Sciatic nerve (tissue), 2 donors: ENCODE data around the gene TIMMDC1. TPM values are rescaled to one million over a fixed set of nuclear protein-coding genes. Genes with fewer than 3 reads are reported as not detected.

Source experiments
- ATAC-seq: fragments of 200-7000 bp; cut with Tn5 transposase; one replicate; pipeline ENCODE4 v1.9.1; 2020; ENCODE audit warnings: mild to moderate bottlenecking, moderate library complexity
- DNase-seq: peaks from one replicate; pipeline ENCODE4 v3.0.0-alpha.2; 2020; ENCODE audit warnings: low spot score
- intact Hi-C: fragments of 100-400 bp; cut with DNase I; formaldehyde crosslinking; loops from one replicate; pipeline ENCODE4 v1.14.2; 2022
- total RNA-seq: library from RNA; stranded (reverse); fragmentation: NEBNext Ultra II Directional; extraction: Animal tissue kit (Norgen Biotek cat#: 25700); gene quantifications from one replicate; pipeline ENCODE4 v1.2.1, GENCODE V29; 2021
- donor health status: DM: no; HTN: no; CAD: no.
- donor health status: DM: no; HTN: no; CAD: no.

Gene TIMMDC1
- total RNA-seq, 1 donor from 2014 or later: 92.7 TPM

- intact Hi-C loops: no loop called here
- ATAC-seq: no peak
Observed at GRCh38 chr3:119507404-119507803, 9.1 kb downstream of the TIMMDC1 start.

GRCh38 chr3:119508172-119508845 is 10.0 kb downstream of the TIMMDC1 start:
- DNase-seq: no peak
- intact Hi-C loops: no loop called here
- no peak for ATAC-seq

More at GRCh38 chr3:119507404-119507803, 9.1 kb downstream of the TIMMDC1 start:
- no peak for DNase-seq

- no peak for DNase-seq
- intact Hi-C loops: no loop called here
- ATAC-seq: no peak
Observed at GRCh38 chr3:119510690-119511089, 12.3 kb downstream of the TIMMDC1 start.

GRCh38 chr3:119514637-119515036 is 16.3 kb downstream of the TIMMDC1 start:
- ATAC-seq: no peak
- intact Hi-C loops: no loop called here
- no peak for DNase-seq

GRCh38 chr3:119517112-119517511 is 18.8 kb downstream of the TIMMDC1 start:
- ATAC-seq: no peak
- no peak for DNase-seq
- intact Hi-C loops: no loop called here

- intact Hi-C loops: no loop called here
- no peak for ATAC-seq
- DNase-seq: no peak
Observed at GRCh38 chr3:119518026-119518425, 19.7 kb downstream of the TIMMDC1 start.

GRCh38 chr3:119524931-119525662 is 26.8 kb downstream of the TIMMDC1 start:
- DNase-seq (no peak), ATAC-seq (no peak)
- intact Hi-C loops: no loop called here

GRCh38 chr3:119527714-119528113 is 29.4 kb downstream of the TIMMDC1 start:
- DNase-seq: no peak
- intact Hi-C loops: no loop called here
- no peak for ATAC-seq

- ATAC-seq: no peak
- no peak for DNase-seq
- intact Hi-C loops: no loop called here
Observed at GRCh38 chr3:119529883-119530282, 31.5 kb downstream of the TIMMDC1 start.

GRCh38 chr3:119530456-119530855 is 32.1 kb downstream of the TIMMDC1 start:
- no peak for ATAC-seq

GRCh38 chr3:119531151-119531550 is 32.8 kb downstream of the TIMMDC1 start:
- intact Hi-C loops: no loop called here
- no peak for DNase-seq
- no peak for ATAC-seq

More at GRCh38 chr3:119530456-119530855, 32.1 kb downstream of the TIMMDC1 start:
- no peak for DNase-seq
- intact Hi-C loops: no loop called here

- DNase-seq: no peak
- intact Hi-C loops: no loop called here
- no peak for ATAC-seq
Observed at GRCh38 chr3:119534296-119534695, 35.9 kb downstream of the TIMMDC1 start.

GRCh38 chr3:119536757-119537156 is 38.4 kb downstream of the TIMMDC1 start:
- DNase-seq (no peak), ATAC-seq (no peak)
- intact Hi-C loops: no loop called here

- no peak for DNase-seq
- ATAC-seq: no peak
- intact Hi-C loops: no loop called here
Observed at GRCh38 chr3:119538772-119539171, 40.4 kb downstream of the TIMMDC1 start.

GRCh38 chr3:119541547-119541946 is 43.2 kb downstream of the TIMMDC1 start:
- intact Hi-C loops: no loop called here
- DNase-seq: no peak
- no peak for ATAC-seq

- intact Hi-C loops: no loop called here
Observed at GRCh38 chr3:119542168-119542767, 43.9 kb downstream of the TIMMDC1 start.

GRCh38 chr3:119543147-119543546 is 44.8 kb downstream of the TIMMDC1 start:
- ATAC-seq: no peak
- intact Hi-C loops: no loop called here
- DNase-seq: no peak

More at GRCh38 chr3:119542168-119542767, 43.9 kb downstream of the TIMMDC1 start:
- DNase-seq: no peak
- ATAC-seq: no peak

GRCh38 chr3:119547227-119547626 is 48.9 kb downstream of the TIMMDC1 start:
- ATAC-seq (no peak), DNase-seq (no peak)
- intact Hi-C loops: no loop called here

GRCh38 chr3:119548341-119548740 is 50.0 kb downstream of the TIMMDC1 start:
- ATAC-seq (no peak), DNase-seq (no peak)
- intact Hi-C loops: no loop called here
